GM18511 (cell line): ENCODE data around the gene IFRD2.
A peak's percentile ranks its signal among the peaks of the same experiment; 100 is the strongest.
"Not testable (repeated sequence)": the region's sequence is repeated elsewhere in the genome, so short reads cannot be mapped to it uniquely, and the experiment has no call there.

Experiments used
- ATAC-seq: cut with Tn5 transposase; IDR thresholded peaks from one replicate; pipeline ENCODE4 v1.9.1; 2021; ENCODE audit warnings: mild to moderate bottlenecking, moderate library complexity; ENCODE audit not compliant: unreplicated experiment

IFRD2 gene

DNA sequence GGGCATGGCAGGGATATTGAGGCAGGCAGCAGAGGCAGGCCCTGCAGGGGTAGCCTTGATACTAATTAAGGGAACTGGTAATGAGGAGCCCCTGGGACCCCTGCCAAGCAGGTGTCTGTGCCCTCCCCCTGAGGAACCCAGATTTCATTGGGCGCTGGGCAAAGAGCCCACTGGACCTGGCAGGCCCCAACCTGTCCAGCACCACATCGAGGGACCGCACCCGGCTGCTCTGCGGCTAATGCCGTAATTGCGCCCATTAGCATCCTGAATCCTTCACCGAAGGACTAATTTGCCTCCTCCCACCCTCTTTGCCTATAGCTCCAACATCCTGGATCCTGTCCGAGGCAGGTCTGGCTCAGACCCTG lies 37.0 kb downstream of the IFRD2 start:
- no peak for ATAC-seq

DNA sequence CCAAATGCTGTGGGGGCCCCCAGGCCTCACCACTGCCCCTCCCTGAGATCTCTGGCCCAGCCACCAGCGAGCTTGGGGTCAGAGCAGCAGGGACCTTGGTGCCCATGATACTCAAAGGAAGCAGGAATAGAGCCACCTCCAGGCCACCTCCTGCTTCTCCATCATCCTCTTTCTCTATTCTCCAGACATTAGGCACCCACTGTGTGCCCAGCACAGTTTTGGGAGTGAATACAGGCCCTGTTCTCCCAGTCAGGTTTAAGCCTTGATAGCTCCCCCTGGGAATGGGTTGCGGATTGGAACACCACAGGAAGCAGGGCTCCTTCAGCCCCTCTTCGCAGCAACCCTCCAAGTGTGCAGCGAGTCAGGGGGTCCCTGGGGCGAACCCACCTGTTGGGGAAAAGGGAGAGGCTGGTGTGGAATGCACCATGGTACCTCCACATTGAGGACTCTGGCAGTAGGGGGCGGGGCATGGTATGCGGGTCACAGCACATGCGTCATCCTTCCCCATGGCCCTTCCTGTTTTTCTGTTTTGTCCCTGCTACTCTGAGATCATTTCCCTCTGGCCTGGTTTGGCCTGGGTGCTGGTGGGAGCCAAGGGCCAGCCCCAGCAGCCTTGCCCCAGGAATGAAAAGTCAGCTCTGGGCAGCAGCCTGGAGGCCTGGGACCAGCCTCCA lies 37.5 kb downstream of the IFRD2 start:
- no peak for ATAC-seq

DNA sequence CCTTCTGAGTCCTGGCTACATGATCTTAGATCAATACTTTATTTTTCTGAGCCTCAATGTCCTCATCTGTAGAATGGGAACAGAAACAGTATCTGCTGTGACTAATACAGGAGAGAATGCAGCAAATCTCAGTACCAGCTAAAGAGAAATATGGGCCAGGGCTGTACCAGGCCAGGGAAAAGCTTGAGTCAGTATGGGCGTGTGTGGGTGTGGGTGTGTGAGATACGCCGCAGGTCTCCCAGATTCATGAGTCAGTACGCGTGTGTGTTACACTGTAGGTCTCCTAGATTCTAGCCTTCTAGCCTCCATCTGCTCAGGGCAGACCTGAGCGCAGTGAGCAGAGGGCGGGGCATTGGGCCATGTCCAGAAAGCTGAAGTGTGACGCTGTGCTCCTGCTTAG lies 41.0 kb downstream of the IFRD2 start:
- no peak for ATAC-seq

DNA sequence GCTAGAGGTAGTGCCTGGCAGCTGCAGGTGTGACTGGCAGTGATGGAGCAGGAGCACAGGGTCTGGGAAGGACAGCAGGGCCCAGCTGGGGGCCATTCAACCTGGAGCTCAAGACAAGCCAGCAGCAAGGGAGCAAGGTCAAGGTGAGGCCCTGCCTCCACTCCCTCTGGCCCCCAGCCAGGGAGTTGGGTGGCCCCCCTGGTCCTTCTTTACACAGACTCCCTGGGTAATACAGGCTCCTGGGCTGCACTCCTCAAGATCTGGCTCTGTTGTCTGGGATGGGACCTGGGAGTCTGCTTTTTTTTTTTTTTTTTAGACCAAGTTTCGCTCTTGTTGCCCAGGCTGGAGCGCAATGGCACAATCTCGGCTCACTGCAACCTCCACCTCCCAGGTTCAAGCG lies 41.7 kb downstream of the IFRD2 start:
- ATAC-seq: no peak

DNA sequence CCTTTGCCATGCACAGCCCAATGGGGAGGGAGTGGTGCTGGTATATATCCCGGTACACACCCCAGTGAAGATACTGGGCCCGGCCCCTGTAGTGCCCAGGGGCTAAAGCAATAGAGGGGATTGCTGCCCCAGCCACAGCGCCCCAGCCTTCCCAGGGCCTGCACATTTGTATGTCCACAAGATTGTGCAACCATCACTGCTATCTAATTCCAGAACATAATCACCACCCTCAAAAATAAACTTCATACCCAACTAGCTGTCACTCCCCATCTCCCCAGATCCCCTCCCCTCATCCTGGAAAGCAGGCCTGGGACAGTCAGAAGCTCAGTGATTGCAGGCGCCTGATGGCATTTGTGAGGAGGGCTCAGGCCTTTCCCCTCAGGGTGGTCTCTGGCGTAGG lies 42.8 kb downstream of the IFRD2 start:
- no peak for ATAC-seq

DNA sequence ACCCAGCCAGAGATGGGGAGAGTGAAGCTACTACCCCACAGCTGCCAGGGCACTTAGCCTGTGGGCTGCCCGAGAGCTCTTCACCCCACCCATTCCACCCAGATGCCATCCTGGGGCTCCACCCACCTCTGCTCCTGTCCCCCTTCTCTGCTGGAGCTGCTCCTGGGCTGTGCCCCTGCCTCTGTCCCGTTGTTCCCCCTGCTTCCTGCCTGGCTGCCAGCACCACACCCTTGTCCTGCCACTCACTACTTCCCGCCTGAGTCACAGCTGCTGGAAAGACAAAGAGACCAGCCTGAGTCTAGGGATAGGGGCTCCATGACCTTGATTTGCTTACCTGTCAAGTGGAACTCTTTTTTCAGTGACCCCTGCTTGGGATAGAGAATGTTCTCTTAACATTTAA lies 43.8 kb downstream of the IFRD2 start:
- ATAC-seq: no peak

DNA sequence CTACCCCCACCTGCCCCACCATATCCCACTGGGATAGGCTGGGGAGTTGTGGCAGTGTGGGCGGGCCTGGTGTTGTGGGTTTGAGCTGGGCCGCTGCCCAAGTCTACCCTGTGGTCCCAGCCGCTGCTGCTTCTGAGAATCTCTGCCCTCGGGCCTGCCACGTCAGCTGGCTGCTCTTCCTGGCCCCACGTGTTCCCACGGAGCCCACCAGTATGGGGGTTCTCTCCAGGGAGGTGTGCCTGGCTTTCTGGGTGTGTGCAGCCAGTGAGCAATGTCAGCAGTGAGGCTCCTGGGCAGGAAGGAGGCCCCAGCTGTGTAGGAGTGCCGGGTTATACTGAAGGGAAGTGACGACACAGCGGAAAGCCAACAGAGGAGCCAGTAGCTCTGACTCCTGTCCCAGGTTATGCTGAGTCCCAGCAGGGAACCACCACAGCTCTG lies 45.7 kb downstream of the IFRD2 start:
- ATAC-seq: peak; percentile 64

DNA sequence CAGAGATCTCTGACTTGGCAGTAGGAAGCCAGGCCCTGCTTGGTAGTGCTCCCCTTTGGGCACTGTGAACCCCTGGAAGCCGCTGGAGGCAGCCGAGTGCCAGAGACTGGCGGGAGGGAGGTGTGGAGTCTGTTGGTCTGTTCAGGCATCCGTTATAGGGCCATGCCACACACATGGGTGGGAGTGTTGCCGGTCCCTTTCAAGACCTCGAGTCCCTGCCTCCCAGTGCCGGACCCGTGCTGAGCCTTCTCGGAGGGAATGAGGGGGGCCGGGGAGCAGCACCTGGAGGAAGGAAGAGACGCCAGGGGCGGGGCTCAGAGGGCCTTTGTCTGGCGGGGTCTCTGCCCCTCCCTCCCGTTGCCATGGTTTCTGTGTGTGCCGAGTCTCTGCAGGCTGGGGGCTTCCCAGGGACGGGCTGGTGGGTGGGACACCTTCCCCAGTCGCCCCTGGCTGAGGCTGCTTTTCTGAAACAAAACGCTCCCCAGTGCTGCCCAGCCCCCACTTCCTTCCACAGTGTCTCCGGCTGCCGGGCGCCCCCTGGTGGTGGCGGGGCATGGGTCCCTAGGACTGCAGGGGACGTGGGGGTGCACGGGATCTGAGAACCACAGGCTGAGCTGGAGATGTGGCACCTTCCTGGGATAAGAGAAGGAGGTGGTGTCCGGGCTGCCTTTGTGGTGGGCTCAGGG lies 46.3 kb downstream of the IFRD2 start:
- ATAC-seq: peak; percentile 79

DNA sequence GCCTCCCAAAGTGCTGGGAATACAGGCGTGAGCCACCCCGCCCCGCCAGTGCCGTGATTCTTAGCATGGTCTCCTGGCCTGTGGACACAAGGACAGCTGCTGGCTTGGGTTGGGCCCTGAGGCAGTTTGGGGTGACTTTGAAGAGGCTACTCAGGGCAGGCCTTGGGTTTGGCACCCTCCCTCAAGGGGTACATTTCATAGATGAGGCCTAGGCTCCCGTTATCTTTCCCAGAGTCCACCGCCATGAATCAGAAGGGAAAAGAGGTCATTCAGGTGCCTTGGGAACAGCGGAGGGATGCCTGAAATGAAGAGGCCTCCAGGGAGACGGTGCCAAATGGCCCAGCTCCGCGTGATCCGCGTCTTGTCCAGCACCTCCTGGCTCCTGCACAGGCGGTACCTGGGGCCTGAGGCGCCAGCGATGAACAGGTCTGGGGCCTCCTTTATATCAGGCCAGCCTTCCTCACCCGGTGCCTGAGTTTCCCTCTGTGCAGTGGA lies 46.9 kb downstream of the IFRD2 start:
- ATAC-seq: no peak

DNA sequence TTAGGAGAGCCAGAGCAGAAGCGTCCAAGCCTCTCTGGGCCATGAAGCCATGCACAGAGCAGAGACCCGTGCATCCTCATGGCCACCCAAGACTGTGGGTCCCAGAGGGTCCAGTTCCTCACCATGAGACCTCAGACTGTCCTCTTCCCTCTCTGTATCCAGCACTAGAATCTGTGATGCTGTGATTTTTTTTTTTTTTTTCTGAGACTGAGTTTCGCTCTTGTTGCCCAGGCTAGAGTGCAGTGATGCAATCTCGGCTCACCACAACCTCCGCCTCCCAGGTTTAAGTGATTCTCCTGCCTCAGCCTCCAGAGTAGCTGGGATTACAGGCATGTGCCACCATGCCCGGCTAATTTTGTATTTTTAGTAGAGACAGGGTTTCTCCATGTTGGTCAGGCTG lies 47.4 kb downstream of the IFRD2 start:
- ATAC-seq: not testable (repeated sequence)

DNA sequence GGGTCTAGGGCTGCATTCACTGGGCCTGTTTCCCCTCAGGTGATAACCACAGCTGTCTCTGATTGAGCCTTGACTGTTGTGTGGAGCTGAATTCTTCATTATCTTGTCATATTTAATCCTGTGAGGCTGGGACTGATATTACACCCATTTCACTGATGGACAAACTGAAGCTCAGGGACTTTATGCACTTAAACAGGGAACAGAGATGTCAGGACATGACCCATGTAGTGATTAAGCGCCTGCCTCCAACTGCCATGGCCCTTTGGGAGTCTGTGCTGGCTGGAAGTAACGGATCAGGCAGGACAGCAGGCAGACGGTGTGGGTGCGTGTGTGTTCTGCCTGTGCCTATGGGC lies 48.7 kb downstream of the IFRD2 start:
- no peak for ATAC-seq

DNA sequence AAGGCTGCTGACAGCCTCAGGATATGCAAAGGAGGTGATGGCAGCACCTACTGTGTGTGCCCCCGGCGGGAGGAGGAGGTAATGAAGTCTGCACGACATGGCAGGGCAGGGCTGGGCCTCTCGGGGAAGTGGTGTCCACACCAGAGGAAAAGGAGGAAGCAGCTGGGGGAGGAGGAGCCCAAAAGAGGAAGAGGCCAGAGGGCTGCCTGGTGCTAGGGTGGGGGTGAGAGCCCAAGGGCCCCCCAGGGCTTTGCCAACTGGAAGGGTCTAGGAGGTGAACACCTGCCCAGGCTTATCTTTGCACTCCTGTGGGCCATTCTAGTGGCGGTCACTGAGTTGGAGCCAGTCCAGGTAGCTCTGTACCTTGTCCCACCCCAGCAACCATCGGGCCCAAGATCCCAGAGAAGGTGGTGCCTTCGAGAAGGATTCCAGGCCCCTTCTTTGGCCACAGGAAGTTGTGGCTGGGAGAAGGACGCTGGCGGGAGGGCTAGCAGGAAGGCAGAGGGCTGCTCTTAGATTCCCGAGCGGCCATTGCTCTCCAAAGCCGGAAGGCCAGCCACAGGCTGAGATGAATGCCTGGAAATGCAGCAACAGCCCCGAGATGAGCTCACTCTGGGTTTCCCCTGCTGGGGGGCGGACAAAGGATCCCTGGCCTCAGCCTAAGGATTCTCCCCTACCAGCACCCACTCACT lies 49.2 kb downstream of the IFRD2 start:
- ATAC-seq: no peak

DNA sequence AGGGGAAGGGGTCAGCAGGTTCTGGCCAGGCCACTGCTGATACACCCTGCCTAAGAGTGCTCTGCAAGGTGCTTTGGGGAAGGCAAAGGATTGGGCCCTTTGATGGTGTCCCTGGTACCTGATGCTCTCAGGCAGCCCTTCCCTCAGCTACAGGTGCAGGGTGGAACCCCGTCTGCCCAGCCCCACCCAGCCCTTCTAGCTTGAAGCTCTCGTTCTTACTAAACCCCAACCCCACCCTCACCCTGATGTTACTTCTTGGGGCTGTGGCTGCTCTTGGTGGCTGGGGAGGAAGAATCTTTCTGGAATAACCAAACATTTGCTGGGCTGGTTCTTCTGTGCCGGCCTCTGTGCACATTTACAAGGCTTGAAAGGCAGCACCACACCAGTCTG lies 49.9 kb downstream of the IFRD2 start:
- no peak for ATAC-seq

DNA sequence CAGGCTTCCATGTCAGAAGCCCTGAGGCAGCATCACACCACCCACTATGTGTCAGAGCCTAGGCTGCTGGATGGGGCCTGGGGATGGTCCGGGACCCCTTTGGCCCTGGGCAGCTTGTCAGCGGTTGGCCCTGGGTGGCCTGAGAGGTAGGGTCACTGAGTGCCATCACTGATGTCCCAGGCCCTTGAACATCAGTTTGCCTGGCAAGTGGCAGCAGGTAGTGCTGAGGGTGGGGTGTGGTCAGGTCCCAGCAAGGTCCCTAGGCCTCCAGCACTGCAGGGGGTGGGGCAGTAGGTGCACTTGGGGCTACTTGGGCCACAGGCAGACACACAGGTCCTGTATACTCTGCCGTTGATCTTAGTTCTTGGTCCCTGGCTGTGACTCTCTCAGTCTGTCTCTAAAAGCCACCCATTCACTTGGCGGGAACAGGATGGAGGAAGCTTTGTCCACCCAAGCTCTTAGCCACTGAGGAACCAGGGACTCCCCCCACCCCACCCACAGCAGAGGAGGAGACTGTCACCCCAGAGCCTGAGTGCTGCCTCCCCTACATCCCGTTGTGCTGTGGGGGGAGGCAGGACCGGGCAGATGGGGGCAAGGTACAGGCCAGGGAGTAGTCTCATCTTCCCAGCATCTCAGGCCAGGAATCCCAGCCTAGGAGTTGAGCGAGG lies 50.4 kb downstream of the IFRD2 start:
- no peak for ATAC-seq

DNA sequence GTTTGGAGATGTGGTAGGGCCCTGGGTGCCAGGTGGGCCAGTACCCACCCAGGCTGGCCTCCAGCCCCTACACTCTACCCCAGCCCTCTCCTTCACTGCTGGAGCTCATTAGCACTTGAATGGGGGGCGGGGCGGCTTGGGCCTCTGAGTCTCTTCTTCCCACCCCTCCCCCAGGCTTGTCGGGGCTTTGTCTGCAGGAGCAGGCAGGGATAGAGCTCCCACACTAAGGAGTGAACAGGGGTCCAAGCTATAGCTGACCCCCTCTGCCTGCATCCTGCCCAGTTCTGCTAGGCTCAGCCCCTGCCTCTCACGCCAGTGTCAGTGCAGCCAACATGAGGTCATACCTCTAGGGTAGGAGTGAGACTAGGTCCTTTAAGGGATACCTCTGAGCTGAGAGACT lies 51.1 kb downstream of the IFRD2 start:
- ATAC-seq: no peak

DNA sequence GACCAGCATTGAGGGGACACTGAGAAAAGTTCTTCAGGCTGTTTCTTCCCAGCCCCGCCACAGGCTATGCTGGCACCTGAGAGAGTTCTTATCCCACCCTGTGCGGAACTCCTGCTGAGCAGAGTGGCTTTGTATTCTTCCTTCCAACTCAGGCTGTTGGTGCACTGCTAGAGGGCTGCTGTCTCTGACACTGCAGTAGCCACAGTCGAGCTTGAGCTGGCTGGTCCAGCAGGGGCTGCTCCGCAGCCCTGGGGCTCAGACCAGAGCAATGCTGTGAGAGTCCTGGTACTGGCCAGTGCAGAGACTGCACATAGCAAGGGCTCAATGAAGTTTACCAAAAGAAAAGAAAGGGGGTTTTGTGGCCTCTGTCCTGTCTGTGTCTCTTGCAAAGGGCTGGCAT lies 52.6 kb downstream of the IFRD2 start:
- no peak for ATAC-seq

DNA sequence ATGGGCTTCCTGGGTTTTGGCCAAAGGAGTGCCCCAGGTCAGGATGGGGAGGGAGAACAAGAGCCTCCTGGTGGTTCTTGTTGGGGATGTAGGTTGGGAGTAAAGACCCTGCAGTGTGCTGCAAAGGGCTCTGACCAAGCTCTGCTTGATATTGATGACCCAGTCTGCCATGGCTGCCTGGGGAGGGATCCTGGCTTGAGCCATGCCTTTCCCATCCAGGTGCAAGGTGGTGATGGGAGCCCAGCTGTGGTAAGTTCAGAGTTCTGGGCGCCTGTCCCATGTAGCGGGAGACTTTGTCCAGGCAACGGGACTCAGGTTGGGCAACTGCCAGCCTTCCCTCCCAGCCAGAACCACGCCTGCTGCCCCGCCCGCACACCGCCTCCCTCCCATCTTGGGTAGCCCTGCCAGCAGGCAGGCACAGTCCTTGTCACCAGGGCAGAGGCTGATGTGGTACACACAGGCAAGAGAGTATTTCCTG lies 53.6 kb downstream of the IFRD2 start:
- no peak for ATAC-seq

DNA sequence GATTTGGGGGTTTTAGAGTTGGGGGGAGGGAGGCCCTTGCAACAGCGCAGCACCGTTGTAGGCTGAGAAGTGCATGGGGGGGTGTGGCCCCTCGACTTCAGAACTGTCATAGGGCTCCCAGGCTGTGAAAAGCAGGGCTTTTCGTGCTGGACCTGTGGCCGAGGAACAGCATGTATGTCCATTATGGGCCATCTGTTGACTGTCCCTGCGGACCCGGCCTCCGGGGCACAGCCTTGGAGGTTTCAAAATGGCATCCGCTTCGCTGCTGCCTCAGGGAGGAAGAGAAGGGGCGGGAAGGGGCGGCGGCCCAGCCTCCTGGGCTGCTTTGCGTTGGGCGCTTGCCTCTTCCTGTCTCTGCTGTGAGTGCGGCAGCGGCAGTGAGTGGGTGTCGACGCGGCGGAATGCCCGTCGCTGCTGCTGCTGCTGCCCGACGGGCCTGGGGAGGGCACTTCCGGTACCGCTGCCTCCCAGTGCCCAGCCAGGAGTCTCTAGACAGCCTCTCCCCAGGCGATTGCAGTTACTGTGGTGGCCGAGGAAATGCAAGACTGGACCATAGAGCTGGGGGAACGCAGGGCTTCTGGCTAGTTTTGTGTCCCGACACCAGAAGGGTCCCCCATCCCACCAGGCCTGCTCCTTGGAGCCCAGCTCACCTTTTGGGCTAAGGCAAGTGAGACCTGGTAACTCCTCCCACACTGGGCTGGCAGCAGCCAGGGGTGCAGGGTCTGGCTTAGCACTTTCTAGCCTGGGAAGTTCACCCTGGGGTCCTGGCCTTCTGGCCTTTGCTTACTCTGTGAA lies 54.3 kb downstream of the IFRD2 start:
- ATAC-seq: peak; percentile 41
